GM18858 (cell line): ENCODE measurements around the gene ZDHHC24.

Source experiments
- ATAC-seq: cut with Tn5 transposase; IDR thresholded peaks from one replicate; pipeline ENCODE4 v1.9.1; 2021; ENCODE audit not compliant: unreplicated experiment

The ZDHHC24 gene

DNA sequence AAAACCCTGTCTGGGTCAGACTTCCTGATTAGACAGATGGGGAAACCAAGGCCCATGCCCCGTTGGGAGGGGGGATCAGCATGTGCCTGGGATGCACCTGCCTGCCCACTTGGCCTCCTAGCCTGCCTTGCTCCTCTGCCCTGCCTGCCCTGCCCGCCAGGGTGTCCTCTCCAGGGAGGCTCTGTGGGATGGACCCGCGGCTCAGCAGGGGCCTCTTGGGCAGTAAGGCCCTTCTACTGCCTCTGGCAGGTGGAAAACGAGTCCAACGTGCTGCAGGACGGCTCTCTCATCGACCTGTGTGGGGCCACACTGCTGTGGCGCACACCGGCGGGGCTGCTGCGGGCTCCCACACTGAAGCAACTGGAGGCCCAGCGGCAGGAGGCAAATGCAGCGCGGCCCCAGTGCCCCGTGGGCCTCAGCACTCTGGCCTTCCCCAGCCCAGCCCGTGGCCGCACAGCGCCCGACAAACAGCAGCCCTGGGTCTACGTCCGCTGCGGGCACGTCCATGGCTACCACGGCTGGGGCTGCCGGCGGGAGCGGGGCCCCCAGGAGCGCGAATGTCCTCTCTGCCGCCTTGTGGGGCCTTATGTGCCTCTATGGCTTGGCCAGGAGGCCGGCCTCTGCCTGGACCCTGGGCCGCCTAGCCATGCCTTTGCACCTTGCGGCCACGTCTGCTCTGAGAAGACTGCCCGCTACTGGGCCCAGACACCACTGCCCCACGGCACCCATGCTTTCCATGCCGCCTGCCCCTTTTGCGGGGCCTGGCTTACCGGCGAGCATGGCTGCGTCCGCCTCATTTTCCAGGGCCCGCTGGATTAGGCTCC lies 70.3 kb downstream of the ZDHHC24 start:
- ATAC-seq: no peak

GRCh38 chr11:66473608-66474515 lies 72.0 kb downstream of the ZDHHC24 start:
- no peak for ATAC-seq

DNA sequence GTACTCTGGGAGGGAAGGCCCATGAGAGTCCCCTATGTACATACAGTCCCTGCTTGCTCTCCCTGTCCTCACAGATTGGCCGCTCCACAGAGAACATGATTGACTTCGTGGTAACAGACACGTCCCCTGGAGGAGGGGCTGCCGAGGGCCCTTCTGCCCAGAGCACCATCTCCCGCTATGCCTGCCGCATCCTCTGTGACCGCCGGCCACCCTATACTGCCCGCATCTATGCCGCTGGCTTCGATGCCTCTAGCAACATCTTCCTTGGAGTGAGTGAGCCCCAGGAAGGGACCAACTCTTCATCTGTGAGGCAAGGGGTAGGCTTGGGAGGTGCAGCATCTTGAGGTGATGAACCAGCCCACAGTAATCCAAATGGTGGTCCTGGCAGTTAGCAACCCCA lies 72.7 kb downstream of the ZDHHC24 start:
- no peak for ATAC-seq

DNA sequence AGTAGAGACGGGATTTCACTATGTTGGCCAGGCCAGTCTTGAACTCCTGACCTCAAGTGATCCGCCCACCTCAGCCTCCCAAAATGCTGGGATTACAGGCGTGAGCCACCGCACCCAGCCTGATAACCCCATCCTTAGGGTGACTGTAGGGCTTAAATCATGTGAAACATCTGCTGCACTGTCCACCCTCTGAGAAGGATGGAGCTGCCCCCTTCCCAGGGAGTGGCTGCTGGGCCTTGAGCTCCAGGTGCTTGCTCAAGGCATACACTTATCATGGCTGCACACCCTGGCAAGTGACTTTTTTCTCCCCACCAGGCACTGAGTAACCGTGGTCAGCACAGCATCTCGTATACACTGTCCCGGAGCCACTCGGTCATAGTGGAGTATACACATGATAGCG lies 73.8 kb downstream of the ZDHHC24 start:
- ATAC-seq: no peak

DNA sequence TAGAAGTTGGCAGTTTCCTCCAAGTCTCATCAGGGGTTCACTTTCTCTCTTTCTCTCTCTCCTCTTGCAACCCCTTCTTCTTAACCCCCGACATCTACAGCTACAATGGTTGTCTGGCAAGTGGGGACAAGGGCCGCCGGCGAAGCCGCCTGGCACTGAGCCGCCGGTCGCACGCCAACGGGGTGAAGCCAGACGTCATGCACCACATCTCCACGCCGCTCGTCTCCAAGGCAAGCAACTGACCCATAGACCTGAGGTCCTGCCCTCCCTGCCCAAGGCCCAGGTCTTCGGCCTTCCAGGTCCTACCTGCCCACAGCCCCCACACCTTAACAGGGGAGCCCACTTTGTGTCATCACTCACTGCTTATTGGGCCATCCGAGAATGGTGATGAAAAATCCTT lies 74.7 kb downstream of the ZDHHC24 start:
- no peak for ATAC-seq
